Stimulated activated CD4-positive, alpha-beta T cell treated with anti-CD3 and anti-CD28 coated beads, Interleukin-4, amount 100 ng/mL, for 1 hour (primary cell): ENCODE results near the gene IFITM2.
A peak's percentile ranks its signal among the peaks of the same experiment; 100 is the strongest.

ENCODE experiments used
- DNase-seq: peaks from one replicate; pipeline ENCODE4 v3.0.0-alpha.2; 2020

Gene IFITM2

DNA sequence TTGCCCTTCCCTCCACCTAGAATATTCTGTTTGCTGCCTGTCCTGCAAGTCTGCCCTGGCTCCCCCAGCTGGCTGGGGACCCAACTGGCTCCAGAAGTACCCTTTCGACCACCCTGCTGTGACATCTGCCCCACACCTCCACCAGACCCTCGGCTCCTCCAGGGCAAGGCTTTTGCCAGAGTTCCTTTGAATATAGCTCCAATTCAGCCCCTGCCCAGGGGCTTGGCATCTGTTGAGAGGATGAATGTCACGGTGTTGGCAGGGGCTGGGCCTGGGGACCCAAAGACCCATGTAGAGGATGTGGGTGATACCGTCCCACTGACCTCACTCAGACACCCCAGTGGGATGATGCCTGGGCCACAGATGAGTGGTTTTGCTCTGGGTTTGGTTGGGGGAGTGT lies 25.4 kb upstream of the IFITM2 start:
- DNase-seq, result no peak

DNA sequence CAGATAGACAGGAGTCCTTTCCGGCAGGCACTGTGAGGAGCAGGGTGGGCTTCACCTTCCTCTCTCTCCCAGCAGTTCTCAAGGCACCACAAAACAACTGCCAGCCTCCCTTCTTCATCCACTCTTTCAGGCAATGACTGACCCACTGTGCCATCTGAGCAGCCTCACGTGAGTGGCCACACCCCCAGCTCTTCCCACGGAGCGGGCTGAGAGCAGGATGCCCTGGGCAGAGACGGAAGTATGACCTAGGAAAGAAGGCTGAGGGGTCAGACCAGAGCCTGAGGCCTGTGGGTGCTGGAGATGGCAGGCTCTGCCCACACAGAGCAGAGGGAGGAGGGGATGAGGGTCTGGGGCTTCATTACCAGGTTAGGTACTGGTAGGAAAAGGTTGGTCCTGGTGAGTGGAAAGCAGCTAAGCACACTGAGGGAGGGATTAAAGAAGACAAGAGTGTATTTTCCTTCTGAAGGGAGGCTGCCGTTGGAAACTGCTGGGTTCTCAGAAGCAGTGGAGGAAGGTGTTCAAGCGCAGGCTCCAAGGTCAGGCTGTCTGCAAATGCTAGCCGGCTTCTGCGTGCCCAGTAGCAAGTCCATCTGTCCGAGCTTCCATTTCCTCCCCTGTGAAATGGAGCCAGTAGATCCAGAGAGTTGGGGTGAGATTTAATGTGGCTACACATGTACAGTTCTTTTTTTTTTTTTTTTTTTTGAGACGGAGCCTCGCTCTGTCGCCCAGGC lies 24.8 kb upstream of the IFITM2 start:
- no peak for DNase-seq

GRCh38 chr11:283405-284104 lies 24.1 kb upstream of the IFITM2 start:
- DNase-seq, result no peak

DNA sequence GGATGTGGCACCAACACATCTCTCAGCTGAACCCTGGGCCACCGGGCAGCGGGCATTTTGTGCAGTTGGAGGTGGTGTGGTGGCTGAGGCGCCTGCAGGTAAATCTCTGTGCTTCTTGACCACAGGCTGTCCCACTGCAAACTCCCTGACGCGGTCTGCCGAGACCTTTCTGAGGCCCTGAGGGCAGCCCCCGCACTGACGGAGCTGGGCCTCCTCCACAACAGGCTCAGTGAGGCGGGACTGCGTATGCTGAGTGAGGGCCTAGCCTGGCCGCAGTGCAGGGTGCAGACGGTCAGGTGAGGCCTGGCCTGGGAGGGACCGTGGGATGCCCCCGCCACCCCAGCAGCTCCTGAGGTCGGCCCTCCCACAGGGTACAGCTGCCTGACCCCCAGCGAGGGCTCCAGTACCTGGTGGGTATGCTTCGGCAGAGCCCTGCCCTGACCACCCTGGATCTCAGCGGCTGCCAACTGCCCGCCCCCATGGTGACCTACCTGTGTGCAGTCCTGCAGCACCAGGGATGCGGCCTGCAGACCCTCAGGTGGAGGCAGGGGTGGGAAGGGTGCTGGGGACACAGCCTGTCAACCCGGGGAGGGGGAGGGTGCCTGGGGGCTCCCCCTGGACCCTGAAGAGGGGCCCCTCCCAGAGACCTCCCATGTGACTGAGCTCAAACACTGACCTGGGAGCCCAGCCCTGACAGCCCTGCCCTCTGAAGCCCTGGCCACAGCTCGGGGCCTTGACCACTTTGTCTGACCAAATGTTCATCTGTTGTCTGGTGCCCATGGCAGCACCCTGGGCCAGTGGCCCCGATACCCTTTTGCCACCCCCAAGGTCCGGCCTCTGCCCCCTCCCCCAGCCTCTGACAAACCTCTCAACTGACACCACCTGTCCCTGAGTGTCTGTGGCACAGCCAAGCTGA lies 23.3 kb upstream of the IFITM2 start:
- DNase-seq, result no peak

- DNase-seq, result no peak
These were observed 22.4 kb upstream of the IFITM2 start for GRCh38 chr11:285021-285893.

- no peak for DNase-seq
These were observed 21.8 kb upstream of the IFITM2 start for GRCh38 chr11:285894-286220.

DNA sequence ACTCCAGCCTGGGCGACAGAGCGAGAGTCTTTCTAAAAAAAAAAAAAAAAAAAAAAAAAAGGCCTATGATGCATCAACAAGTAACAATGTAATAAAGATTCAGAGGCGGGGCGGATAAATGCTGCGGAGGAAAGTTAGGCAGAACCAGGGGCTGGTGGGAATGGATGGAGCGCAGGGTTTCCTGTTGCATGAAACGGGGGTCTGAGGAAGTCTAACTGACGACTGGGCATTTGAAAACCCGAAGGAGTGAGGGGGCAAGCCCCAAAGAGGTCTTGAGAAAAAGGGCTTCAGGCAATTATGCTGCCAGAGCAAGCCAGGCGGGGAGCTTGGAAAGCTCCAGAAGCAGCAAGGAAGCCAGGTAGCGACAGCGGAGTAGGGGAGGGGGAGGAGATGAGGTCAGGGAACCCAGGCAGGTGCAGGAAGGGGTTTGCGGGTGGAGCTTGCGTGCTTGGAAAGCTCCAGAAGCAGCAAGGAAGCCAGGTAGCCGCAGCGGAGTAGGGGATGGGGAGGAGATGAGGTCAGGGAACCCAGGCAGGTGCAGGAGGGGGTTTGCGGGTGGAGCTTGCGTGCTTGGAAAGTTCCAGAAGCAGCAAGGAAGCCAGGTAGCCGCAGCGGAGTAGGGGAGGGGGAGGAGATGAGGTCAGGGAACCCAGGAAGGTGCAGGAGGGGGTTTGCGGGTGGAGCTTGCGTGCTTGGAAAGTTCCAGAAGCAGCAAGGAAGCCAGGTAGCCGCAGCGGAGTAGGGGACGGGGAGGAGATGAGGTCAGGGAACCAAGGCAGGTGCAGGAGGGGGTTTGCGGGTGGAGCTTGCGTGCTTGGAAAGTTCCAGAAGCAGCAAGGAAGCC lies 20.4 kb upstream of the IFITM2 start:
- DNase-seq, result peak; percentile 47

DNA sequence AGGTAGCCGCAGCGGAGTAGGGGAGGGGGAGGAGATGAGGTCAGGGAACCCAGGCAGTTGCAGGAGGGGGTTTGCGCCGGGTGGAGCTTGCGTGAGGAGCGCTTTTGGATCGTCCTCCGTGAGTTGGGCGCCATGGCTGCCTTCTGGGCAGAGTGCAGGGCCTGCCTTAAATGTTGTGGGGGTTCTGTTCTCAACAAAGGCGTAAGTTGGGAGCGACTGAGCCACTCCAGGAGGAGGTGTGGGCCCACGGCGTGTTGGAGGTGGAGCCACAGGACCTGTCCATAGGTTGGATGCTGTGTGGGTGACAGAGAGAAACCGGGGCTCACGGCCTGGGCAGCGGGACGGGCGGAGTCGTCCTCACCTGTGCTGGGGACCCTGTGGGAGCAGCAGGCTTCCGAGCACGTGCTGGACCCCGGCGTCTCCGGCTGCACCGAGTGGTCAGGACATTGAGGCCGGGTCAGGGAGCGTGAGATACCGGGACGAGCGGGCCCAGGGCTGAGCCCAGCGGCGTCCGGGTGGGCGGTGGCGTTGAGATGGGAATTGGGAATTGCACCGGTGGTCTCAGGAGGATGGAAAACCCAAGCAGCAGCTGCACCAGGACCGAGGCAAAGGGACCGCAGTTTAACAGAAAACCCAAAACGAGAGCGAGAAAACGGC lies 19.7 kb upstream of the IFITM2 start:
- DNase-seq, result peak; percentile 53

DNA sequence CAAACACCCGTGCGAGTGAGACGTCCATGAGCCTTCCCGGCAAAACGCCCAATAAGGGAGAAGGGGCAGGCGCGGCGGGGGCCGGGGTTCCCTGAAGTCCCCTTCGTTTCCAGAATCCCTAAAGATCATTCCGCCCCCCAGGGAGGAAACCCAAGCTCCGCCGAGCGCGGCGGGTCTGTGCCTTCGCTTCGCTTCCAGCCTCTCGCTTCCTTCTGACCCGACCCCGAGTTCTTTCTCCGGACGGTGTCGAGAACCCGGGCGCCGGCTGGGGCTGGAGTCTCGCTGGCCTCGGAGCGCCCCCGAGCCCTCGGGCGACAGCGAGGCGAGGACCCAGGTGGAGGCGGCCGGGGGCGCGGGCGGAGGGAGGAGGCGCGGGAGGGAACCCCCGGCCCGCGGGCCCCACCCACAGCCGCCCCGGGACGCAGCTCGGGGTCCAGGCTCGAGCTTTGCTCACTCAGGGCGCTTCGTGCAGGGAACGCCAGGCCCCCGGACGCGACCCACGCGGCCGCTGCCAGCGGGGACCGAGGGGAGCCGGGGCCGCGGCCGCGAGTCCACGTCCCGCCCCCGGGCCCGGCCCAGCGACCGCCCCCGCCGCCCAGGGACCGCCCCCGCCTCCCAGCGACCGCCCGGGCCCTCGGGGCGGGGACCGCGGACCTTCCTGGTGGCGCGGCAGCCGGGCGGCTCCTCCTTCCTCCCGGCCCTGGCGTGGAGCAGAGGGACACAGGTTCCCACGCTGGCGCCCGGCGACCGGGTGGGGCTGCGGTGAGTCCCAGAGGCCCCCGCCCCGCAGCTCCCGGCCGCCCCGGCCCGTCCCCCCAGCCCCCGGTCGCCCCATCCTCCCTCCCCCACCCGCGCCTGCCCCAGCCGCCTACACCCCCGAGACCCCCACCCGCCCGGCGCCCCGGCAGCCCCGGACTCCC lies 18.9 kb upstream of the IFITM2 start, which contains the start of gene PGGHG:
Gene PGGHG, plus strand, starts transcription at position 649 of the 920 bp plus-strand sequence. CDS start 691 bp downstream, outside the sequence.
- peak; percentile 50 for DNase-seq

GRCh38 chr11:289398-289711 lies 18.3 kb upstream of the IFITM2 start:
- DNase-seq, result no peak

GRCh38 chr11:289712-290620 lies 17.6 kb upstream of the IFITM2 start:
- peak; percentile 16 for DNase-seq

- peak; percentile 10 for DNase-seq
These were observed 16.9 kb upstream of the IFITM2 start for GRCh38 chr11:290621-291231.

GRCh38 chr11:291281-292210 lies 16.1 kb upstream of the IFITM2 start:
- DNase-seq, result peak; percentile 3

DNA sequence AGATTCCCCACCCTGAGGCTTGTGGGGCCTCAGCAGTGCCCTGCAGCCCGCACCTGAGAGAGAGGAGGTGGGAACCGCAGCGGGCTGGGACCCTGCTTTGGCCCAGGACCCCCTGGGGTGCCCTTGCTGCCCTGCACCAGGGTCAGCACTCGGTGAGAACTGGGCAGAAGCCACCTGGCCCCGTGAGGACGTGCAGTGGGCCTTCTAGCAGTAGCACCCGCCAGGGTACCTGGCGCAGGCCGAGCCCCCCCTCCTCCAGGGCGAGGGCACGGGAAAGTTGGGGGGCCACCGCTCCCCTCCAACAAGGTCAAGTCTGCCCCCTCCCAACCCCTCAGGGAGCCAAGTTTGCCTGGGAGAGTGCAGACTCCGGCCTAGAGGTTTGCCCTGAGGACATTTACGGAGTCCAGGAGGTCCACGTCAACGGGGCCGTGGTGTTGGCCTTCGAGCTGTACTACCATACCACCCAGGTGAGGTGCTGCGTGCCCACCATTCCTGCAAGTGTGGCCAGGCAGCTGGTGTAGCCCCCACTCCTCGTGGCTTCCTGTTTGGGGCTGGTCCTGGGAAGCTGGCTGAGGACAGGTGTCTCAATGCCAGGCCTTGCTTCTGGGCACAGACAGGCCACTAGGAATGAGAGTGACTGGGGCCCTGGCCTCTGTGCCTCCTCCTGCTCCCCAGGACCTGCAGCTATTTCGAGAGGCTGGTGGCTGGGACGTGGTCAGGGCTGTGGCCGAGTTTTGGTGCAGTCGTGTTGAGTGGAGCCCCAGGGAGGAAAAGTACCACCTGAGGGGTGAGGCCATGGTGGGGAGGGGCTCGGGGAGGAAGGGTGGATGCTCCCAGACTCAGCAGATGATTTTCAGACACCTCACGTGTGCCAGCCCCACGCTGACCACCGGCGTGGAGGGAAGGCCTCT lies 15.2 kb upstream of the IFITM2 start:
- DNase-seq, result no peak

DNA sequence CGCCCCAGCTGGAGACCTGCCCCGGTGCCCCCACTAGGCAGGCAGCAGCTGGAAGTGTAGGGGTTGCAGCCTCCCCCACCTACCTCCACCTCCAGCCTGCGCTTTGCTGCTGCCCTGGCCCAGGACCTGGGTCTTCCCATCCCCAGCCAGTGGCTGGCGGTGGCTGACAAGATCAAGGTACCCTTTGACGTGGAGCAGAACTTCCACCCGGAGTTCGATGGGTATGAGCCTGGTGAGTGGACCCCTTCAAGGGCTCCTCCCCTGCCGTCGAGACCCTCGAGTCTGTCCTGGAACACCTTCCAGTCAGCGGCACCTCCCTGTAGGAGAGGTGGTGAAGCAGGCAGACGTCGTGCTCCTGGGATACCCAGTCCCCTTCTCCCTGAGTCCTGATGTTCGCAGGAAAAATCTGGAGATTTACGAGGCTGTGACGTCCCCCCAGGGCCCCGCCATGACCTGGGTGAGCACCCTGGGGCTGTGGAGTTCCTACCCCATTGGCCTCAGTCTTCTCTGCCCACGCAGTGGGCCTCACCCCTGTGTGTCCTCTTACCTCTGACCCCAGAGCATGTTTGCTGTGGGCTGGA lies 14.3 kb upstream of the IFITM2 start:
- no peak for DNase-seq
